Neuronal stem cell (in vitro differentiated cells): ENCODE data around the gene NEK5.

ENCODE experiments used
- DNase-seq: peaks from one replicate; pipeline ENCODE4 v3.0.0-alpha.2; 2013; ENCODE audit warnings: low spot score
- H2AFZ ChIP-seq: one replicate; pipeline ENCODE4 v1.6.1; 2013; ENCODE audit warnings: mild to moderate bottlenecking, low read length, inconsistent platforms
- H2AK5ac ChIP-seq: 2 replicates; pipeline ENCODE4 v1.6.1; 2013; ENCODE audit warnings: low read depth, mild to moderate bottlenecking, inconsistent platforms, low read length, moderate library complexity, mixed read lengths
- H2BK120ac ChIP-seq: 2 replicates; pipeline ENCODE4 v1.6.1; 2013; ENCODE audit warnings: low read depth, mild to moderate bottlenecking, inconsistent platforms, low read length, moderate library complexity, mixed read lengths
- H2BK12ac ChIP-seq: one replicate; pipeline ENCODE4 v1.6.1; 2013; ENCODE audit warnings: low read length, inconsistent platforms
- H2BK15ac ChIP-seq: 2 replicates; pipeline ENCODE4 v1.6.1; 2013; ENCODE audit warnings: mild to moderate bottlenecking, low read length, inconsistent platforms, mixed read lengths
- H2BK5ac ChIP-seq: one replicate; pipeline ENCODE4 v1.6.1; 2013; ENCODE audit warnings: inconsistent platforms, mild to moderate bottlenecking, low read length, moderate library complexity
- H3K14ac ChIP-seq: one replicate; pipeline ENCODE4 v1.6.1; 2013; ENCODE audit warnings: low read length, inconsistent platforms
- H3K18ac ChIP-seq: 2 replicates; pipeline ENCODE4 v1.6.1; 2013; ENCODE audit warnings: low read length, inconsistent platforms
- H3K23ac ChIP-seq: 2 replicates; pipeline ENCODE4 v1.6.1; 2013; ENCODE audit warnings: low read depth, mild to moderate bottlenecking, mixed read lengths, low read length, inconsistent platforms; ENCODE audit not compliant: poor library complexity
- H3K27ac ChIP-seq: replicated peaks from 3 replicates; pipeline ENCODE4 v1.5.1; 2013; ENCODE audit warnings: low read length, inconsistent platforms
- H3K27me3 ChIP-seq, 3 experiments: 2 replicates each; pipeline ENCODE4 v1.6.1; 2013; ENCODE audit warnings: low read length in 3 of 3, mild to moderate bottlenecking in 2 of 3, inconsistent platforms in 1 of 3, low read depth in 1 of 3, mixed read lengths in 1 of 3, moderate library complexity in 1 of 3; ENCODE audit not compliant: control insufficient read depth in 3 of 3, insufficient read depth in 3 of 3
- H3K36me3 ChIP-seq, 2 donors: replicated peaks in 1 of 2; 2 replicates each; pipeline ENCODE4 v1.6.1; 2013; ENCODE audit warnings: low read length in 2 of 2; ENCODE audit not compliant: control insufficient read depth in 2 of 2, insufficient read depth in 2 of 2
- H3K4ac ChIP-seq: 2 replicates; pipeline ENCODE4 v1.6.1; 2013; ENCODE audit warnings: inconsistent platforms, mild to moderate bottlenecking, low read length, moderate library complexity
- H3K4me1 ChIP-seq, 2 donors: 1 replicate in 1 of 2; 2 replicates in 1 of 2; pipeline ENCODE4 v1.6.1; 2013; ENCODE audit warnings: low read length in 2 of 2, low read depth in 1 of 2; ENCODE audit not compliant: control insufficient read depth in 2 of 2, insufficient read depth in 1 of 2
- H3K4me2 ChIP-seq: one replicate; pipeline ENCODE4 v1.6.1; 2013; ENCODE audit warnings: mild to moderate bottlenecking, low read length, inconsistent platforms; ENCODE audit not compliant: insufficient read depth, poor library complexity, severe bottlenecking
- H3K4me3 ChIP-seq, 2 donors: 2 replicates each; pipeline ENCODE4 v1.5.1; 2013; ENCODE audit warnings: low read length in 2 of 2, mild to moderate bottlenecking in 2 of 2, inconsistent platforms in 1 of 2, moderate library complexity in 1 of 2
- H3K79me1 ChIP-seq: one replicate; pipeline ENCODE4 v1.6.1; 2013; ENCODE audit warnings: low read depth, mild to moderate bottlenecking, inconsistent platforms, low read length, moderate library complexity
- H3K9ac ChIP-seq: one replicate; pipeline ENCODE4 v1.6.1; 2013; ENCODE audit warnings: mild to moderate bottlenecking, low read depth, low read length, inconsistent platforms; ENCODE audit not compliant: poor library complexity
- H3K9me3 ChIP-seq, 2 donors: replicated peaks in 1 of 2; 2 replicates each; pipeline versions ENCODE3 to v1.6.1; 2013; ENCODE audit warnings: low read length in 2 of 2, mild to moderate bottlenecking in 2 of 2, inconsistent platforms in 1 of 2, low read depth in 1 of 2, mixed read lengths in 1 of 2, moderate library complexity in 1 of 2; ENCODE audit not compliant: control insufficient read depth in 2 of 2, insufficient read depth in 1 of 2
- H4K8ac ChIP-seq: one replicate; pipeline ENCODE4 v1.6.1; 2013; ENCODE audit warnings: low read depth, mild to moderate bottlenecking, inconsistent platforms, low read length, moderate library complexity
- H4K91ac ChIP-seq: one replicate; pipeline ENCODE4 v1.6.1; 2013; ENCODE audit warnings: low read length, low read depth, mild to moderate bottlenecking, inconsistent platforms; ENCODE audit not compliant: poor library complexity
- WGBS, 2 donors: extraction: QIAGEN DNeasy Blood & Tissue Kit; methylation state at CpG; one replicate each; pipeline ENCODE4 v1.1.7; 2013; ENCODE audit warnings: missing lambda C conversion rate in 2 of 2, mixed read lengths in 1 of 2; ENCODE audit not compliant: insufficient read length in 2 of 2, insufficient replicate concordance in 1 of 2; ENCODE audit errors: extremely low coverage in 2 of 2; 5-methylcytosine and 5-hydroxymethylcytosine counted together

Gene NEK5

DNA sequence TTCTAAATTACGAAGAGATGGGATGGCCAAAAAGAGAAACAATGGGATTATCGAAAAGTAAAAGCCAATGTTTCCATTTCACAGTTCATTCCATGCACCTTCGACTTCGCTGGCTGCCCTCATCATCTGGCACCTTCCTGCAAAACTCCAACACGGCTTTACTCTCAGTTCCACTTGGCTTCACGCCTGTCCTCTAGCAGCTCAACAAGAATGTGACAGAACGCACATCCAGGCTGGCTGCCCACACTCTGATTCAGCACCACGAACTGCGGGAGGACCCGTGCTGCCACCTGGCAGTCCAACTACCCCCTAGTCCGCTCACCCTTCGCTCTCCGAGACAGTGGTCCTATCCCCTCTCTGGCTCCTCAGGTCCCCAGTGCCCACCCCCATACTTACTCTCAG, 129.4 kb downstream of the NEK5 start:
- Histone ChIP-seq H3K4ac (no peak overlapping the region), H3K18ac (peak overlapping the region; percentile 28), H3K79me1 (peaks cover 2% of the 10 kb centered on the region), H3K23ac (peak overlapping the region; percentile 3), H3K36me3 (no peaks in the 10 kb centered on the region), H2AFZ (no peak overlapping the region), H2AK5ac (no peak overlapping the region), H4K8ac (no peak overlapping the region), H2BK15ac (no peak overlapping the region), H2BK5ac (no peak overlapping the region), H3K27ac (no peak overlapping the region), H2BK120ac (no peak overlapping the region), H2BK12ac (peak overlapping the region; percentile 12), H3K4me3 (no peak overlapping the region), H3K9me3 (no peaks in the 10 kb centered on the region), H3K4me2 (no peak overlapping the region), H3K27me3 (peaks cover 0 to 8% (median 0%) of the 10 kb centered on the region in 3 experiments), H4K91ac (no peak overlapping the region), H3K14ac (no peak overlapping the region), H3K9ac (no peak overlapping the region), H3K4me1 (peaks cover 4 to 27% of the 10 kb centered on the region in 2 donors)
- no CpG with 5 or more reads among the region's 13 CpGs for WGBS, 2 donors
- DNase-seq = no peak

DNA sequence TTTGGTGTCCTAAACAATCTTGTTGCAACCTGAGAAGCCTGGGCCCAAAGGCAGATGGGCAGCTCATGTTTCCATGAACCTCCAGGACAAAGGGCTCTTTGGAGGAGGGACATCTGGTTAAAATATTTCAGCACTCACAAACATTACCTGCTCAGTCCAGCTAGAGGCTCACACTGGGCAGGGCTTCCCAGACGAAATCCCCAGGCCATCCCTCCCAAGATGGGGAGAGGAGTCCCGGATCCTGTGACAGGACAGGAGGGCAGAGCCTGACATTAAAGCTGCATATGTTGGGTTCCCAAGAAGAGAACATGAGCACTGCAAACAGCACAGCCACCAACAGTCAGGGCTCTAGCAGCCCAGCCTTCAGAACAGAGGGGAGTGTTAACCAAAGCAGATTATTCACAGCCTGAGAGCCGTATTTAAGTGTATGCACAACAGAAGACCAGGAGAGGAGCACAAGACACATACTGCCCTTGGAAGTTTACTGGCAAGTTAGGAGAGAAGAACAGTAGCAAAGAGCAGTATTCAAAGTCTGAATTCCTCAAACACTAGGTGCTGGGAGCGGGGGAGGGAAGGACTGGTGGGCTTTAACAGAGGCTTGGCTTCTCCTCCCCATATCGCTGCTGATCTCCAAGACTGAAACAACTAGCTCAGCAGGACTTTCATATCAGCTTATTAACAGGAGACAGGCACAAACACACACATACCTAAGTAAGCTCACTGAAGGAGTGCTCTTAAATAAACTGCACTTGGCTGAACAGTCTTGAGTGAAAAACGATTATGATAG, 130.0 kb downstream of the NEK5 start:
- no peak overlapping the region for H3K23ac ChIP-seq
- no peak overlapping the region for H2AK5ac ChIP-seq
- no peaks in the 10 kb centered on the region for H3K9me3 ChIP-seq
- H3K79me1 ChIP-seq = peaks cover 2% of the 10 kb centered on the region
- no peak overlapping the region for H2BK5ac ChIP-seq
- peaks cover 0 to 8% (median 0%) of the 10 kb centered on the region in 3 experiments for H3K27me3 ChIP-seq
- peaks cover 4 to 27% of the 10 kb centered on the region in 2 donors for H3K4me1 ChIP-seq
- H3K14ac ChIP-seq = no peak overlapping the region
- no peak overlapping the region for H3K4ac ChIP-seq
- no peak overlapping the region for H2BK120ac ChIP-seq
- no peak overlapping the region for H3K4me2 ChIP-seq
- no peak overlapping the region for H3K27ac ChIP-seq
- H4K91ac ChIP-seq = no peak overlapping the region
- DNase-seq = no peak
- WGBS, 2 donors = no CpG with 5 or more reads among the region's 6 CpGs
- H3K36me3 ChIP-seq = no peaks in the 10 kb centered on the region
- no peak overlapping the region for H2BK15ac ChIP-seq
- H2AFZ ChIP-seq = no peak overlapping the region
- H3K18ac ChIP-seq = no peak overlapping the region
- no peak overlapping the region for H4K8ac ChIP-seq
- H3K9ac ChIP-seq = no peak overlapping the region
- no peak overlapping the region for H3K4me3 ChIP-seq
- H2BK12ac ChIP-seq = no peak overlapping the region

DNA sequence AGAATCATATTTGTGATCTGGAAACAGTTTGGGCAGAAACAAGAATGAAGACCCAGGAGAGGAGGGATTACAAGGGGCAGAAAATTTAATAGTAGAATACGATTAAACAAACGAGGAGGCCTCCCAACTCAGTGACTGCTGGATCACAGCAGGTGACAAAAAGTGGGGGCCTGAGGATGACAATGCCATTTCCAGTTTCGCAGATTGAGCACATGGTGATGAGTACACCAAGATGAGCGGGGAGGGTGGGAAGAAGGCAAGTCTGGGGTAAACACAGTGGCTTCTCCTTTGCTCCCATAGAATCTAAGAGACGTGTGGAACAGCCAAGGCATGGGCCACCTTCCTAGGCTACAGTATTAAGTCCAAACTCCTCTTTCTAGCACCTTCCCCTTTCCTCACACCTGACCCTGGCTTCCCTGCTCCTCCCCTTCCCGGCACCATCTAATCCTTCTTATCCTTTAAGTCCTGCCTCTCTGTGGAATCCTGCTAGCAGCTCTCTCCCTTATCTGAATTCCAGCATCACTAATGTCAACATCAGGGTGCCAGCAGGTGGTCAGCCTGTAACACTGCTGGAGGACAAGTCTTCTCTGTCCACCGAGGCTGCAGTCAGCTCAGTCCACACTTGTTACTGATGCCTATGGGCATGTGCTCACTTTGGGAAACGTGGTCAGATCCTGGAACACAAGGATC, 131.1 kb downstream of the NEK5 start:
- no peak for DNase-seq

DNA sequence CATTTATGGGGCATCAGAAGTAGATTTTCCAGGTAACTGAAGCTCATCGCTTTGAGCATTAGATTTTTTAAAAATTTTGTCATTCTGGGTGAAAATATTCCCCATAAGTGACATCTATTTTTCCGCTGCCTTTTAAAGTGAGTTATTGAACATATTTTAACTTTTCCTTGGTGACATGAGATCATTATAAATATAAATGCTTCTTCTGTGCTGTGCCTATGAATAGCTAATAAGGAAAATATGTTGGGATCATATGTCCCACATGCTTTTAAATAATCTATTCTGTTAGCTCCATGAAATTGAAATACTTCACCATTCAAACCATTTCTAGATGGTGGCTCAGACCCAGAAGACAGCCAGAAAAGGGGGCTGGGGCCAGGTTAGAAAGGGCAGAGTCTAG, 131.7 kb downstream of the NEK5 start:
- H3K27ac ChIP-seq = no peak overlapping the region
- no peak overlapping the region for H2BK12ac ChIP-seq
- no peak overlapping the region for H2AK5ac ChIP-seq
- H4K8ac ChIP-seq = no peak overlapping the region
- H2BK120ac ChIP-seq = no peak overlapping the region
- no peaks in the 10 kb centered on the region for H3K9me3 ChIP-seq
- no peak overlapping the region for H3K4me2 ChIP-seq
- H3K9ac ChIP-seq = no peak overlapping the region
- no CpG with 5 or more reads among the region's 2 CpGs for WGBS, 2 donors
- no peak for DNase-seq
- H3K4me1 ChIP-seq = peaks cover 4 to 27% of the 10 kb centered on the region in 2 donors
- no peak overlapping the region for H3K18ac ChIP-seq
- no peak overlapping the region for H3K4ac ChIP-seq
- no peaks in the 10 kb centered on the region for H3K36me3 ChIP-seq
- no peak overlapping the region for H2BK15ac ChIP-seq
- no peak overlapping the region for H4K91ac ChIP-seq
- peaks cover 0 to 5% (median 0%) of the 10 kb centered on the region in 3 experiments for H3K27me3 ChIP-seq
- no peak overlapping the region for H3K14ac ChIP-seq
- H3K23ac ChIP-seq = no peak overlapping the region
- no peak overlapping the region for H2BK5ac ChIP-seq
- no peak overlapping the region for H2AFZ ChIP-seq
- no peak overlapping the region for H3K4me3 ChIP-seq
- peaks cover 2% of the 10 kb centered on the region for H3K79me1 ChIP-seq

More for the DNA sequence above, 131.1 kb downstream of the NEK5 start:
- no CpG with 5 or more reads among the region's 8 CpGs for WGBS, 2 donors
- Histone ChIP-seq H3K27me3 (peaks cover 0 to 5% (median 0%) of the 10 kb centered on the region in 3 experiments), H4K91ac (no peak overlapping the region), H2BK15ac (no peak overlapping the region), H3K79me1 (peaks cover 2% of the 10 kb centered on the region), H2AFZ (no peak overlapping the region), H3K4me3 (no peak overlapping the region), H2BK5ac (no peak overlapping the region), H3K18ac (no peak overlapping the region), H3K14ac (no peak overlapping the region), H3K4me1 (peaks cover 4 to 27% of the 10 kb centered on the region in 2 donors), H3K27ac (no peak overlapping the region), H4K8ac (no peak overlapping the region), H2BK12ac (no peak overlapping the region), H3K9ac (no peak overlapping the region), H2AK5ac (no peak overlapping the region), H3K36me3 (no peaks in the 10 kb centered on the region), H3K23ac (no peak overlapping the region), H3K4me2 (no peak overlapping the region), H3K9me3 (no peaks in the 10 kb centered on the region), H2BK120ac (no peak overlapping the region), H3K4ac (no peak overlapping the region)
